IMR-90 (cell line): Measurements from ENCODE around the gene KCNJ6. TPM values are rescaled to one million over a fixed set of nuclear protein-coding genes. Genes with fewer than 3 reads are reported as not detected.

Experiments used
- ATAC-seq: fragments of 200-7000 bp; cut with Tn5 transposase; 2 replicates; pipeline ENCODE4 v1.9.1; 2020; ENCODE audit warnings: low read depth, mild to moderate bottlenecking, moderate library complexity
- BruUV-seq: library from RNA; stranded (reverse); fragments of 400-500 nt; replicated peaks from 2 replicates; lab custom pipeline; 2021; lab: Mats Ljungman, UMichigan
- CTCF ChIA-PET: fragments of 300-600 bp; formaldehyde crosslinking; extraction: SDS; loops from one replicate; lab custom pipeline; 2021; ENCODE audit warnings: antibody characterized with exemption; lab: Yijun Ruan, JAX
- POLR2A ChIA-PET: fragments of 300-600 bp; sonication (Branson Sonifier 250); formaldehyde crosslinking; loops from one replicate; lab custom pipeline; 2022; ENCODE audit warnings: antibody characterized with exemption; ENCODE audit not compliant: unreplicated experiment; lab: Charles Lee
- DNase-seq: peaks from one replicate; pipeline ENCODE4 v3.0.0; 2013
- H2AFZ ChIP-seq: replicated peaks from 2 replicates; pipeline ENCODE3; 2013; ENCODE audit warnings: low read length, mild to moderate bottlenecking; ENCODE audit not compliant: poor library complexity
- H2AK5ac ChIP-seq: 2 replicates; pipeline ENCODE4 v1.6.1; 2013; ENCODE audit warnings: low read depth, low read length, inconsistent platforms
- H2AK9ac ChIP-seq: replicated peaks from 2 replicates; pipeline ENCODE3; 2013; ENCODE audit warnings: mild to moderate bottlenecking, low read depth, low read length, moderate library complexity; ENCODE audit not compliant: poor library complexity
- H2BK120ac ChIP-seq: 2 replicates; pipeline ENCODE4 v1.6.1; 2013; ENCODE audit warnings: low read depth, low read length, inconsistent platforms
- H2BK15ac ChIP-seq: 3 replicates; pipeline ENCODE4 v1.6.1; 2013; ENCODE audit warnings: low read depth, low read length, inconsistent platforms
- H2BK20ac ChIP-seq: 2 replicates; pipeline ENCODE4 v1.6.1; 2013; ENCODE audit warnings: low read depth, mild to moderate bottlenecking, inconsistent platforms, low read length, moderate library complexity
- H2BK5ac ChIP-seq: 2 replicates; pipeline ENCODE4 v1.6.1; 2013; ENCODE audit warnings: mild to moderate bottlenecking, low read depth, low read length, inconsistent platforms; ENCODE audit not compliant: poor library complexity, severe bottlenecking
- H3K14ac ChIP-seq: replicated peaks from 2 replicates; pipeline ENCODE4 v1.6.1; 2013; ENCODE audit warnings: low read depth, low read length, inconsistent platforms
- H3K18ac ChIP-seq: 2 replicates; pipeline ENCODE4 v1.6.1; 2013; ENCODE audit warnings: low read depth, low read length, control low read depth
- H3K23ac ChIP-seq: 2 replicates; pipeline ENCODE4 v1.6.1; 2013; ENCODE audit warnings: low read depth, low read length, inconsistent platforms
- H3K27ac ChIP-seq: 2 replicates; pipeline ENCODE4 v1.5.1; 2013; ENCODE audit warnings: mild to moderate bottlenecking, control low read depth, low read length; ENCODE audit not compliant: insufficient read depth
- H3K27me3 ChIP-seq: 2 replicates; pipeline ENCODE4 v1.6.1; 2013; ENCODE audit warnings: low read length; ENCODE audit not compliant: control insufficient read depth, insufficient read depth
- H3K36me3 ChIP-seq: 2 replicates; pipeline ENCODE4 v1.6.1; 2013; ENCODE audit warnings: low read length, mixed read lengths; ENCODE audit not compliant: control insufficient read depth, insufficient read depth
- H3K4ac ChIP-seq: 2 replicates; pipeline ENCODE4 v1.6.1; 2013; ENCODE audit warnings: low read depth, low read length, inconsistent platforms
- H3K4me1 ChIP-seq: 2 replicates; pipeline ENCODE4 v1.6.1; 2013; ENCODE audit warnings: low read length, mixed read lengths; ENCODE audit not compliant: control insufficient read depth, insufficient read depth
- H3K4me2 ChIP-seq: 2 replicates; pipeline ENCODE4 v1.6.1; 2013; ENCODE audit warnings: low read depth, mild to moderate bottlenecking, control low read depth, low read length, moderate library complexity
- H3K4me3 ChIP-seq: 2 replicates; pipeline ENCODE4 v1.5.1; 2013; ENCODE audit warnings: low read depth, mild to moderate bottlenecking, control low read depth, low read length, moderate library complexity; ENCODE audit not compliant: insufficient read depth
- H3K56ac ChIP-seq: 2 replicates; pipeline ENCODE4 v1.6.1; 2013; ENCODE audit warnings: low read length, inconsistent platforms; ENCODE audit not compliant: insufficient read depth; ENCODE audit errors: extremely low read depth
- H3K79me1 ChIP-seq, 2 experiments: 2 replicates each; pipeline ENCODE4 v1.6.1; 2013; ENCODE audit warnings: low read length in 2 of 2, inconsistent platforms in 1 of 2, low read depth in 1 of 2
- H3K9ac ChIP-seq: 2 replicates; pipeline ENCODE4 v1.6.1; 2013; ENCODE audit warnings: low read depth, low read length, control low read depth
- H3K9me1 ChIP-seq: 2 replicates; pipeline ENCODE4 v1.6.1; 2013; ENCODE audit warnings: low read length, inconsistent platforms; ENCODE audit not compliant: insufficient read depth
- H3K9me3 ChIP-seq: 2 replicates; pipeline ENCODE4 v1.6.1; 2013; ENCODE audit warnings: low read length; ENCODE audit not compliant: control insufficient read depth, insufficient read depth
- H4K20me1 ChIP-seq: 2 replicates; pipeline ENCODE4 v1.6.1; 2013; ENCODE audit warnings: low read length, inconsistent platforms; ENCODE audit not compliant: insufficient read depth
- H4K5ac ChIP-seq: 2 replicates; pipeline ENCODE4 v1.6.1; 2013; ENCODE audit warnings: mild to moderate bottlenecking, low read depth, low read length, control low read depth
- H4K8ac ChIP-seq, 2 experiments: 2 replicates each; pipeline ENCODE4 v1.6.1; 2013; ENCODE audit warnings: low read depth in 2 of 2, low read length in 2 of 2, control low read depth in 1 of 2, inconsistent platforms in 1 of 2
- H4K91ac ChIP-seq: 2 replicates; pipeline ENCODE4 v1.6.1; 2013; ENCODE audit warnings: low read depth, low read length, inconsistent platforms; ENCODE audit not compliant: insufficient read depth
- BHLHE40 ChIP-seq: fragments of 150-350 bp; IDR thresholded peaks from 2 replicates; pipeline ENCODE4 v1.6.1; 2016; ENCODE audit warnings: mild to moderate bottlenecking, low read depth, low read length
- CEBPB ChIP-seq: IDR thresholded peaks from 2 replicates; pipeline ENCODE4 v1.6.1; 2012; ENCODE audit warnings: low read depth, low read length, improper control_type of control experiment
- CTCF ChIP-seq: conservative IDR thresholded peaks from 2 replicates; pipeline ENCODE4 v1.5.1; 2012; ENCODE audit warnings: mild to moderate bottlenecking, low read depth, low read length, improper control_type of control experiment
- MAFK ChIP-seq: IDR thresholded peaks from 2 replicates; pipeline ENCODE4 v1.6.1; 2012; ENCODE audit warnings: low read depth, low read length, improper control_type of control experiment
- MAZ ChIP-seq: IDR thresholded peaks from 2 replicates; pipeline ENCODE4 v1.6.1; 2012; ENCODE audit warnings: low read depth, mild to moderate bottlenecking, low read length, improper control_type of control experiment, moderate library complexity, borderline replicate concordance
- NFE2L2 ChIP-seq: fragments of 150-350 bp; IDR thresholded peaks from 2 replicates; pipeline ENCODE4 v1.6.1; 2016; ENCODE audit warnings: low read depth, mild to moderate bottlenecking, low read length
- POLR2A ChIP-seq: IDR thresholded peaks from 2 replicates; pipeline ENCODE4 v1.6.1; 2012; ENCODE audit warnings: mild to moderate bottlenecking, low read depth, low read length
- RAD21 ChIP-seq: IDR thresholded peaks from 2 replicates; pipeline ENCODE4 v1.6.1; 2012; ENCODE audit warnings: low read length, improper control_type of control experiment
- RCOR1 ChIP-seq: IDR thresholded peaks from 2 replicates; pipeline ENCODE4 v1.6.1; 2012; ENCODE audit warnings: mild to moderate bottlenecking, low read length, improper control_type of control experiment; ENCODE audit not compliant: insufficient replicate concordance
- SMC3 ChIP-seq: fragments of 150-350 bp; IDR thresholded peaks from 2 replicates; pipeline ENCODE4 v1.6.1; 2016; ENCODE audit warnings: low read depth, mild to moderate bottlenecking, antibody characterized with exemption, low read length, moderate library complexity
- USF2 ChIP-seq: fragments of 150-350 bp; IDR thresholded peaks from 2 replicates; pipeline ENCODE4 v1.6.1; 2017; ENCODE audit warnings: mild to moderate bottlenecking, antibody characterized with exemption, low read length, low read depth
- WGBS, 2 experiments: methylation state at CpG; one replicate each; pipeline versions ENCODE4 v1.1.5 to v1.1.7; 2013; ENCODE audit warnings: missing lambda C conversion rate in 2 of 2; ENCODE audit not compliant: insufficient read length in 1 of 2; ENCODE audit errors: extremely low coverage in 2 of 2; 5-methylcytosine and 5-hydroxymethylcytosine counted together
- dilution Hi-C: fragments of 300-500 bp; cut with HindIII; formaldehyde crosslinking; loops from one replicate; pipeline ENCODE4 v1.14.3; 2018; ENCODE audit warnings: low sequenced_read_pairs; ENCODE audit not compliant: unreplicated experiment
- in situ Hi-C: fragments of 300-500 bp; cut with MboI; formaldehyde crosslinking; loops from 3 replicates; pipeline ENCODE4 v1.14.3; 2019; ENCODE audit warnings: low sequenced_read_pairs, inconsistent platforms, mixed read lengths
- intact Hi-C: fragments of 100-400 bp; cut with micrococcal nuclease; formaldehyde crosslinking; loops from 2 replicates; pipeline ENCODE4 v1.10.0; 2022
- polyA plus RNA-seq, 3 experiments: library from polyadenylated mRNA; depleted of rRNA; stranded (reverse); fragments of >200 nt; gene quantifications; 2 replicates each; pipeline ENCODE4 v1.2.3, GENCODE V29; 2012; ENCODE audit warnings: low replicate concordance in 1 of 3
- total RNA-seq: library from RNA; depleted of rRNA; stranded (reverse); fragments of >200 nt; gene quantifications from 2 replicates; pipeline ENCODE4 v1.2.3, GENCODE V29; 2012

The KCNJ6 gene
- total and polyA plus RNA-seq, 2 of the 4 experiments (the other 2 are of a cell fraction) = under 0.01 to 0.02 TPM

GRCh38 chr21:37827913-37828312 is 88.3 kb downstream of the KCNJ6 start:
- Histone ChIP-seq H3K9me1 (peaks cover 16% of the 10 kb centered on the region; the same call in 1 of the 2 replicates), H3K9me3 (no peaks in the 10 kb centered on the region), H4K20me1 (no peaks in the 10 kb centered on the region), H2BK5ac (no peak overlapping the region), H3K4ac (peak overlapping the region; percentile 35; the same call in 1 of the 2 replicates), H2AFZ (no peak overlapping the region), H3K9ac (no peak overlapping the region), H3K14ac (no peak overlapping the region; the same call in 1 of the 2 replicates), H3K79me1 (no peaks in the 10 kb centered on the region), H2AK9ac (no peak overlapping the region), H3K36me3 (no peaks in the 10 kb centered on the region), H2AK5ac (peak overlapping the region; percentile 35; the same call in 1 of the 2 replicates), H4K8ac (no peak overlapping the region; a peak in 1 of 4 replicates), H3K4me2 (no peak overlapping the region), H2BK120ac (0 out of 2 replicates have a peak overlapping the region, but pooled peaks have one; percentile 19), H3K27ac (no peak overlapping the region), H3K23ac (no peak overlapping the region), H4K91ac (peak overlapping the region; percentile 55; the same call in 1 of the 2 replicates), H3K4me3 (no peak overlapping the region), H3K18ac (no peak overlapping the region), H2BK20ac (no peak overlapping the region), H3K4me1 (peaks cover 7% of the 10 kb centered on the region), H3K56ac (no peak overlapping the region), H2BK15ac (no peak overlapping the region; the same call in 1 of the 3 replicates), H3K27me3 (no peaks in the 10 kb centered on the region), H4K5ac (no peak overlapping the region)
- no peak for DNase-seq
- CTCF ChIA-PET = no interaction called here
- no peak for ATAC-seq
- intact Hi-C loops (no loop called here), in situ Hi-C loops (no loop called here), dilution Hi-C loops (no loop called here)
- WGBS, 2 experiments = no CpG with 5 or more reads among the region's 6 CpGs
- BruUV-seq = no TSS peak
- no peak for TF ChIP-seq CEBPB
- no peak for TF ChIP-seq MAZ
- no peak for TF ChIP-seq BHLHE40
- no peak for TF ChIP-seq POLR2A
- TF ChIP-seq CTCF = no peak
- TF ChIP-seq MAFK = no peak
- TF ChIP-seq USF2 = no peak
- no peak for TF ChIP-seq NFE2L2
- no peak for TF ChIP-seq RCOR1
- no peak for TF ChIP-seq RAD21
- TF ChIP-seq SMC3 = no peak
- POLR2A ChIA-PET = interaction anchor here (0.6 kb wide), 1 partner anchor 479 kb away, joined by 5 read pairs; no protein-coding TSS in a partner anchor
